ENCODE data around the gene CSTF3. TPM values are rescaled to one million over a fixed set of nuclear protein-coding genes. Genes with fewer than 3 reads are reported as not detected.
A peak's percentile ranks its signal among the peaks of the same experiment; 100 is the strongest.

CSTF3 gene
- total and polyA plus RNA-seq, 2 of the 4 experiments (the other 2 are of a cell fraction), result 14.5 to 23.4 TPM

DNA sequence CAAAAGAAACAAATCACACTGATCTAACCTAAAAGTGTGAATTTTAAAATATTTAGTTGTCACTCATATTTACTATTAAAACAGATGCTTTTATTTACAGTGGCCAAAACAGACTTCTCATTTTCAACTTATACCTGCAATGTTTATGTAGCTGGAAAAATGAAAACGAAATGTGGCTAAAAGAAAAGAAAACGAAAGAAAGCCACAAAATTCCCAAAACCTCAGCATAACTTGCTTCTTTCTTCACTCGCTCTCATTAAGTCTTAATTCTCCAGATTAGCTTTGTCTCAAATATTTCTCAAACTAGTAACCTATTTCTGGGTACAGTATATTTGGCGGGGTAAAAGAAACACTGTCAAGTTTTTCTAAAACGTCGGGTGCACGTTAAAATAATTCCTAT lies 693 bp downstream of the CSTF3 start:
- H3K18ac ChIP-seq (ENCODE audit: low read depth, low read length), result peak overlapping the region; percentile 12; the same call in 1 of the 2 replicates
- H3K9me3 ChIP-seq (ENCODE audit: control insufficient read depth, insufficient read depth, low read length), result no peaks in the 10 kb centered on the region
- H3K4me1 ChIP-seq (ENCODE audit: control insufficient read depth, insufficient read depth, low read length), result peaks cover 6% of the 10 kb centered on the region
- H2AK5ac ChIP-seq (ENCODE audit: low read depth, low read length), result no peak overlapping the region
- no CpG with 5 or more reads among the region's 7 CpGs for WGBS, 2 experiments (ENCODE audit: extremely low coverage in 2 of 2, insufficient read length in 1 of 2)
- TF ChIP-seq MXI1 (IDR thresholded peaks at IDR 0.05; ENCODE audit: borderline replicate concordance, low read depth, low read length), result no peak
- no peak for TF ChIP-seq MAFK (IDR thresholded peaks at IDR 0.05; ENCODE audit: low read depth, low read length)
- no peak for TF ChIP-seq RAD21 (IDR thresholded peaks at IDR 0.05; ENCODE audit: low read length)
- no peak for TF ChIP-seq RCOR1 (IDR thresholded peaks at IDR 0.05; ENCODE audit: insufficient replicate concordance, low read length)
- no peak for TF ChIP-seq MAZ (IDR thresholded peaks at IDR 0.05; ENCODE audit: borderline replicate concordance, low read depth, low read length)
- TF ChIP-seq, protein P1, sequence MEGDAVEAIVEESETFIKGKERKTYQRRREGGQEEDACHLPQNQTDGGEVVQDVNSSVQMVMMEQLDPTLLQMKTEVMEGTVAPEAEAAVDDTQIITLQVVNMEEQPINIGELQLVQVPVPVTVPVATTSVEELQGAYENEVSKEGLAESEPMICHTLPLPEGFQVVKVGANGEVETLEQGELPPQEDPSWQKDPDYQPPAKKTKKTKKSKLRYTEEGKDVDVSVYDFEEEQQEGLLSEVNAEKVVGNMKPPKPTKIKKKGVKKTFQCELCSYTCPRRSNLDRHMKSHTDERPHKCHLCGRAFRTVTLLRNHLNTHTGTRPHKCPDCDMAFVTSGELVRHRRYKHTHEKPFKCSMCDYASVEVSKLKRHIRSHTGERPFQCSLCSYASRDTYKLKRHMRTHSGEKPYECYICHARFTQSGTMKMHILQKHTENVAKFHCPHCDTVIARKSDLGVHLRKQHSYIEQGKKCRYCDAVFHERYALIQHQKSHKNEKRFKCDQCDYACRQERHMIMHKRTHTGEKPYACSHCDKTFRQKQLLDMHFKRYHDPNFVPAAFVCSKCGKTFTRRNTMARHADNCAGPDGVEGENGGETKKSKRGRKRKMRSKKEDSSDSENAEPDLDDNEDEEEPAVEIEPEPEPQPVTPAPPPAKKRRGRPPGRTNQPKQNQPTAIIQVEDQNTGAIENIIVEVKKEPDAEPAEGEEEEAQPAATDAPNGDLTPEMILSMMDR (conservative IDR thresholded peaks at IDR 0.05; ENCODE audit: low read depth, low read length), result no peak
- no peak for TF ChIP-seq POLR2A (IDR thresholded peaks at IDR 0.05; ENCODE audit: low read depth, low read length)
- TF ChIP-seq FOS (IDR thresholded peaks at IDR 0.05; ENCODE audit: low read depth, low read length), result no peak
- no peak for TF ChIP-seq SMC3 (IDR thresholded peaks at IDR 0.05; ENCODE audit: low read depth, low read length)
- TF ChIP-seq NFE2L2 (IDR thresholded peaks at IDR 0.05; ENCODE audit: low read depth, low read length), result no peak
- no peak for TF ChIP-seq CEBPB (IDR thresholded peaks at IDR 0.05; ENCODE audit: low read depth, low read length)
- TF ChIP-seq, protein P2, sequence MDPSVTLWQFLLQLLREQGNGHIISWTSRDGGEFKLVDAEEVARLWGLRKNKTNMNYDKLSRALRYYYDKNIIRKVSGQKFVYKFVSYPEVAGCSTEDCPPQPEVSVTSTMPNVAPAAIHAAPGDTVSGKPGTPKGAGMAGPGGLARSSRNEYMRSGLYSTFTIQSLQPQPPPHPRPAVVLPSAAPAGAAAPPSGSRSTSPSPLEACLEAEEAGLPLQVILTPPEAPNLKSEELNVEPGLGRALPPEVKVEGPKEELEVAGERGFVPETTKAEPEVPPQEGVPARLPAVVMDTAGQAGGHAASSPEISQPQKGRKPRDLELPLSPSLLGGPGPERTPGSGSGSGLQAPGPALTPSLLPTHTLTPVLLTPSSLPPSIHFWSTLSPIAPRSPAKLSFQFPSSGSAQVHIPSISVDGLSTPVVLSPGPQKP (IDR thresholded peaks at IDR 0.05; ENCODE audit: borderline replicate concordance, low read depth, low read length), result no peak
- no peak for TF ChIP-seq RFX5 (IDR thresholded peaks at IDR 0.05; ENCODE audit: low read depth, low read length)
- TF ChIP-seq, protein P3, sequence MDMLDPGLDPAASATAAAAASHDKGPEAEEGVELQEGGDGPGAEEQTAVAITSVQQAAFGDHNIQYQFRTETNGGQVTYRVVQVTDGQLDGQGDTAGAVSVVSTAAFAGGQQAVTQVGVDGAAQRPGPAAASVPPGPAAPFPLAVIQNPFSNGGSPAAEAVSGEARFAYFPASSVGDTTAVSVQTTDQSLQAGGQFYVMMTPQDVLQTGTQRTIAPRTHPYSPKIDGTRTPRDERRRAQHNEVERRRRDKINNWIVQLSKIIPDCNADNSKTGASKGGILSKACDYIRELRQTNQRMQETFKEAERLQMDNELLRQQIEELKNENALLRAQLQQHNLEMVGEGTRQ (IDR thresholded peaks at IDR 0.05; ENCODE audit: low read depth, low read length), result no peak
- TF ChIP-seq CHD1 (IDR thresholded peaks at IDR 0.05; ENCODE audit: low read depth, low read length), result no peak
- no peak for TF ChIP-seq BHLHE40 (IDR thresholded peaks at IDR 0.05; ENCODE audit: low read depth, low read length)
- H2AK9ac ChIP-seq (replicated peaks; ENCODE audit: low read depth, low read length, poor library complexity), result no peak overlapping the region
- H3K4ac ChIP-seq (ENCODE audit: low read depth, low read length), result peak overlapping the region; percentile 97; the same call in 1 of the 2 replicates
- TSS peak; percentile 61 for BruUV-seq (replicated peaks)
- H3K23ac ChIP-seq (ENCODE audit: low read depth, low read length), result peak overlapping the region; percentile 91
- H2BK15ac ChIP-seq (ENCODE audit: low read depth, low read length), result 0 out of 3 replicates have a peak overlapping the region, but pooled peaks have one; percentile 17
- ChIA-PET POLR2A (ENCODE audit: unreplicated experiment) (no interaction called here), CTCF (no interaction called here)
- no peak overlapping the region; the same call in 1 of the 2 replicates for H2BK120ac ChIP-seq (ENCODE audit: low read depth, low read length)
- in situ Hi-C loops (cut with MboI; ENCODE audit: low sequenced_read_pairs), result no loop called here
- peak overlapping the region; percentile 56; the same call in 1 of the 2 replicates for H3K27ac ChIP-seq (ENCODE audit: insufficient read depth, low read length)
- no peak overlapping the region for H2BK20ac ChIP-seq (ENCODE audit: low read depth, low read length)
- H2AFZ ChIP-seq (replicated peaks; ENCODE audit: low read length, poor library complexity), result no peak overlapping the region
- H4K5ac ChIP-seq (ENCODE audit: low read depth, low read length), result peak overlapping the region; percentile 67; the same call in 1 of the 2 replicates
- no peak for ATAC-seq (ENCODE audit: low read depth)
- H3K79me1 ChIP-seq (ENCODE audit: low read depth in 1 of 2, low read length in 2 of 2), result peaks cover 2 to 17% of the 10 kb centered on the region in 2 experiments; a peak in 2 of 4 replicates
- H3K36me3 ChIP-seq (ENCODE audit: control insufficient read depth, insufficient read depth, low read length), result no peaks in the 10 kb centered on the region
- peak overlapping the region; percentile 72 to 91; a peak in 2 of 4 replicates for H4K8ac ChIP-seq (ENCODE audit: low read depth in 2 of 2, low read length in 2 of 2)
- intact Hi-C loops (cut with micrococcal nuclease), result no loop called here
- 0 out of 2 replicates have a peak, but pooled peaks cover 3% of the 10 kb centered on the region for H3K9me1 ChIP-seq (ENCODE audit: insufficient read depth, low read length)
- dilution Hi-C loops (cut with HindIII; ENCODE audit: low sequenced_read_pairs, unreplicated experiment), result no loop called here
- H3K56ac ChIP-seq (ENCODE audit: extremely low read depth, insufficient read depth, low read length), result peak overlapping the region; percentile 96
- H3K27me3 ChIP-seq (ENCODE audit: control insufficient read depth, insufficient read depth, low read length), result no peaks in the 10 kb centered on the region
- no peak for DNase-seq
- peaks cover 38% of the 10 kb centered on the region for H4K20me1 ChIP-seq (ENCODE audit: insufficient read depth, low read length)
- peak overlapping the region; percentile 59 for H3K4me3 ChIP-seq (ENCODE audit: insufficient read depth, low read depth, low read length)
- peak overlapping the region; percentile 100 for H3K4me2 ChIP-seq (ENCODE audit: low read depth, low read length)
- peak overlapping the region; percentile 80 for H4K91ac ChIP-seq (ENCODE audit: insufficient read depth, low read depth, low read length)
- peak overlapping the region; percentile 98 for H3K14ac ChIP-seq (replicated peaks; ENCODE audit: low read depth, low read length)
- H3K9ac ChIP-seq (ENCODE audit: low read depth, low read length), result peak overlapping the region; percentile 69; the same call in 1 of the 2 replicates
- H2BK5ac ChIP-seq (ENCODE audit: low read depth, low read length, poor library complexity, severe bottlenecking), result peak overlapping the region; percentile 57
